Hindlimb muscle (tissue), 1 donor: ENCODE results near the gene TDP1. TPM values are rescaled to one million over a fixed set of nuclear protein-coding genes. Genes with fewer than 3 reads are reported as not detected.

Source experiments
- DNase-seq: peaks from one replicate; pipeline ENCODE4 v3.0.0-alpha.2; 2013
- polyA plus RNA-seq: library from polyadenylated mRNA; unstranded; fragments of 120-200 nt; gene quantifications from one replicate; pipeline ENCODE4 v1.2.1, GENCODE V29; 2013; ENCODE audit not compliant: insufficient read length

The TDP1 gene
- 9.4 TPM for polyA plus RNA-seq

DNA sequence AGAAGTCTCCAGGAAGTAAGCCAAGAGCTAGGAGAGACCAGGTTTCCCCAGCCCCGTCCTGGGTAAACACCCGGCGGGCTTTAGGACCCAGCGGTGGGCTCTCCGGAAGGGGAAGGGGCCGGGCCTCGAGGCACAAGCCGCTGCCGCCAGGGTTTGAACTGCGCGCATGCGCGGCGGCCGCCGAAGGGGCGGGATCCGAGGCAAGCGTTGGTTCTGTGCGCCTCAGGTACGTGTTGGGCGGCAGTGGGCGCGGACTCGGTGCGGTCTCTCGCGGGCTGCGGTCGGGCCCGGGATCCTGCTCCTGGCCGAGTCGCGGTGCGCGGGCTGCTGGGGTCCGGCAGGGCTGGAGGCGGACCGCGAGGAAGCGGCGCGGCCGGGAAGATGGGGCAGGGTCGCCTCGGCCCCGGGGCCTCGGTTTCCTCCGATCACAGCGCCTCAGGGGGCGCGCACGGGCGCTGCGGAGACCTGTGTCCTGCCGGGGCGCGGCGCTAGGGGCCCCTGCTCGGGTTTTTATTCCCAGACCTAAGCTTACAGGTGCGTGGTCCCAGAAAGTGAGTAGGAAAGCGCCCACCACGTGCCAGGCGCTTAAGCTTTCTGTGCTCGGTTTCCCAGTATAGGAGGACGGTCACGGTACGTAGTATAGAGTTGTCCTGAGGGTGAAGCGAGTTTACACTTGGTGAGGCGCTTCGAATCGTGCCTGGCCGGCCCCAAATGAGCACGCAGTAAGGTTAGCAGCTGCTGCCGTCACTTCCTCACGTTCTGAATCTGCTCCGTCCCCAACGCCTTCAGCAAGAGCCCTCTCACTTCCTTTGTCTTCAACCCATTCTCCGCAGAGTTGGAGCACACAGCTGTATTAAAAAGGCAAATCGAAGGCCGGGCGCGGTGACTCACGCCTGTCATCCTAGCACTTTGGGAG, at the start of gene TDP1:
TSS of gene TDP1 (plus strand) at position 183 of the 916 bp plus-strand sequence. CDS start 7,188 bp downstream, outside the sequence.
- peak; percentile 98 for DNase-seq

DNA sequence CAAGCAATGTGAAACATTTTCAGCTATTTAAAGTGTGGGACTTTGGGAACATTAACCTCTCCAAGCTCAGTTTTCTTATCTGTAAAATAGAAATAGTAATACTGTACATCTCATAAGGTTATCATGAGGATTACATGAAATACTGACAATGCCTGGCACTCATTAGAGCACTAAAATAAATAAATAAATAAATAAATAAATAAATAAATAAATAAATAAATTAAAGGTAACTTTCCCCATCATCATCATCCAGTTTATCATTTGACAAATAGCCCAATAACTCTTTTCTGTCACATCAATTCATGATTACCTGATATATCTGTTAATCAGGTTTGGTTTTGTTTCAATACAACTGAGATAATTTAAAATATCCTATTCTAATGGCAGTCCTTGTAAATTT, 49.7 kb upstream of the TDP1 start:
- no peak for DNase-seq

DNA sequence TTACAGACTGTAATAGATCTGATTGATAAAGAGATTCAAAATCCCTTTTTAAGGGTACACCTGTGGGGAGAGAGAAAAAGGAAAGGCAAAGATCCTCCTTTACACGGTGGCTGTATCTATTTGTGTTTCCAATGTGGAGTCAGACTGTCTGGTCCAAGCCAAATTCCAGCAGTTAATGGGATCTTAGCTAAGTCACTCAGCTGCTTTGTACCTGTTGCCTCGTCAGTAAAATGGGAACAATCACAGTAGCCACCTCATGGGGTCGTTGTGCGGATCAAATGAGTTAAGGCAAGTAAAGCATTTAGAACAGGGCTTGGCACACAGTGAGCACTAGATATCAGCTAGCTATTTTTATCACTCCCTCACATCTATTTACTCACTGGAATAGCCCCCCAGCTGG, 48.1 kb upstream of the TDP1 start:
- no peak for DNase-seq

DNA sequence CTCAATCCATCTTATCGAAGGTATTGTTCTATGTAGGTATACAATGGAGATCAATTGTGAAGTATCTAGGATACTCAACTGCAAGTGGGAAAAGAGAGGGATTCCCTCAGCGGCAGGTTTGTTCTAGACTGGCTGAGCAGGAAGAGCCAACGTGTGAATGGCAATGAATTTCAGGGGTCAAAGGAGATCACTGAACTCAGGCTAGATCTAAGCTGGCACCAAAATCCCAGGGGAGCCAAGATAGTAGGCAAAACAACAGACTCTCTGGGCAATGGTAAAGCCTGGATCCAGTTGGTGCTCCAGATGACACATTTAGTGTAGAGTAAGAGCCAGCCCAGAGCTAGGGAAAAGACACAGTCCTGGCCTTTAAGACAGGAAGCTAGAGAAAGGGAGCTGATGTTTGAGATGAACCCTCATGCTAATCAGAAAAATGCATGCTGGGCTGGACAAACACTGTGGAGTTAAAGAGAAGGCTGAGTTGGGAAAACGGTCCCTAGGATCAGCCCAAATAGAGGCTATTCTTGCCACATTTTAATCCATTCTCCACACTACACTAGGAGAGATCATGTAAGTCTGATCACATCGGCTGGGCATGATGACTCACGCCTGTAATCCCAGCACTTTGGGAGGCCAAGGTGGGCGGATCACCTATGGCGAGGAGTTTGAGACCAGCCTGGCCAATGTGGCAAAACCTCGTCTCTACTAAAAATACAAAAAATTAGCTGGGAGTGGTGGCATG, 46.8 kb upstream of the TDP1 start:
- no peak for DNase-seq

DNA sequence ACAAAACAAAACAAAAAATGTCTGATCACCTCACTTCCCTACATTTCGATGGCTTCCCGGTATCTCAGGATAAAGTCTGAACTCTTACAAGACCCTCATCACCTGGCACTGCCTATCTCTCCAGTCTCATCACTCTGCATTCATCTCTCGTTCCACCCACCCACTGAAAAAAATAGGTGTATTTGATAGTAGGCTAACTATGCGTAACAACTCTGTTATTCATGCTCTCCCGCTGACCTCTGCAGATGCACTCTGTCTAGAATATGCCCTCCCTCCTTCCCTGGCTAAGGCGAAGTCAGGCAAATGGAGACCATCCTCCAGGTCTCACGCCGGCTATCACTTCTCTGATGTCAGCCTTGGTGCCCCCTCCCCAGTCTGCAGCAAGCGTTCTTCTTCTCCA, 46.1 kb upstream of the TDP1 start:
- no peak for DNase-seq

DNA sequence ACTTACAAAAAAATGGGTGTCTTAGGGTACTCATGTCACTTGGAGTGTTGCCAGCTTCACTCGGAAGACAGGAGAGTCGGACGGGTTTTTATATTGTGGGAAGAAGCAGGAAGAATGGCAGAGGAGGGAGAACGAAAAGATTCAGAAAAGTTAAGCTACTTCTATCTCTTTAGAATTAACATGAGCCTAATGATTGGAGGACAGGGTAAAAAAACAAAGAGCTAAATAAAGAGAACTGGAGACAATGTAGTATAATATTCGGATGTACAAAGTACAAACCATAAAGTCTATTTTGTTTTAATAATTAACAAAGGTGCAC, 45.1 kb upstream of the TDP1 start:
- DNase-seq = no peak

DNA sequence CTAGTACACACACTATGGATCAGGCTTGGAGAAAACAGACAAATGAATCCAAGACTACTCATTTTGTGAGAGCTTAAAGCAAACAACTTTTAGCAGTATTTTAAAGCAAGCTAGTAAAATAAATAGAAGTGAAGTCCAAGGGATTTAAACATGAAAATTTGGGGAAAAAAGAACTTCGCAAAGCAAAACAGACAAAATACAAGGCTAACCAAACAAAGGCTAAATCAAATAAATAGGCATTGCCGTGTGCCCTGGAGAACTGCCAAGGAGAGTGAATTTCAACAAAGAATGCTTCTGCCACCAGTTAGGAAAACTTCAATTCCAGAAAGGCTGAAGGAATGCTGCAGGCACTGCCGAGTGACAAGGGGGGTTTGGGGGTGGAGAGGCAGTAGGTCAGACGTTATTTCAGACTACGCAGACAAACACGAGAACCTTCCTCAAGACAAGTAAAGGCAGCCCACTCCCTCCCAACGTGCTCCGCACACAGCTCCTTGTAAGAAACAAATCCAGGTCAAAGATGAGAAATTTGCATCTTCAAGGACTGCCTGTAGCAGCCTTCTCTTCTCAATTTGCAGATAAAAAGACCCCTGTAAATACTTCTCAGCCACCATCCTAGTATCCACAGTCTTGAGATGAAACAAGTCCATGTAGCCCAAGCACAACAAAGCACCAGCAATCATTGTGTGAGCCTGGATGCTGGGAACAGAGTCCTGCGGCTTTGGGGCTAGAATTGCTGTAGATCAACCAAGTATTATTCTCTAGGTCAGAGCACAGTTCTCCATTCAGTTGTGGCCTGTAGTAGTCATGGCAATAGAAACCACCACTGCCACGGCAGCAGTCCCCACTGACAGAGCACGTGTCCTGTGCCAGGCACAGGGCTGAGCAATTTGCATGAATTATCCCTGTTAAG, 44.5 kb upstream of the TDP1 start:
- DNase-seq = peak; percentile 58

DNA sequence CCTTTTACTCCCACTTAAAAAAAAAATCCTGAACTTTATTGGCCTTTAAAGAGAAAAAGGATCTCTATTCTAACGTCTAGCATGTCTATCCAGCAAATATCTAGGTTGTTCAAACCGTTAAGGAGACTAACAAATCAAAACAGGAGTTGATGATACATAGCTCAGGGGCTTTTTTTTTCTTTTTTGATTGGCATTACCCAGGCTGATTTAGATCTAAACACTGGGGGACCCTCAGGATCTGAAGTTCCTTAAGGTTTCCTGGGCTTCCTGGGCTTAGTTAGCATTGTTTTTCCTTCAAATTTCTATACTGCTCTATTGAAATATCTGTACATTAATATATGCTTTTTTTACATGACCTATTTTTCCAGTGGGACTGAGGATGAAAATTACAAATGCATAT, 43.5 kb upstream of the TDP1 start:
- DNase-seq = no peak

DNA sequence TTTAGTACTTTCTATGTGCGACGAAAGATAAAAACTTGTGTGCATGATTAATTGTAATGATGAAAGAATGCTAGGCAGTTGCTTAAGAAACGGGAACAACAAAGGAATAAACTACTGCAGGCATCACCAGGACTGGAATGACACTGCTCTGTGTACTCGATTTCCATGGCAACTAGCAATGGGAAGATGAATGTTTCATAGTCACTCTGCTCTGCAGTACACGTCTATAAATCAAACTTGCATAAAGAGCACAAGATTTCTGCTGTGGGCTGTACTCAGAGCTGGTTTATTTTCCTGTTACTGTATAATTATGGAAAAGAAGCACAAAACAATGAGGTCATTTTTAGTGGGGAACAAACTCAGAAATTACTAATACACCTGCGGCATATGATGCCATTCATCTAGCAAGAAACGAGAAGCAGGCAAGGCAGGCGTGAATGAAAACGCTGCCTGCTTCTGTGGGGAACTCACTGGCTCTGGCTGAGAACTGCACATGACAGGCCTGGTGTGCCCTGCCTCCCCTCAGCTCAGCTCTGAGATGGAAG, 43.0 kb upstream of the TDP1 start:
- DNase-seq = peak; percentile 79

DNA sequence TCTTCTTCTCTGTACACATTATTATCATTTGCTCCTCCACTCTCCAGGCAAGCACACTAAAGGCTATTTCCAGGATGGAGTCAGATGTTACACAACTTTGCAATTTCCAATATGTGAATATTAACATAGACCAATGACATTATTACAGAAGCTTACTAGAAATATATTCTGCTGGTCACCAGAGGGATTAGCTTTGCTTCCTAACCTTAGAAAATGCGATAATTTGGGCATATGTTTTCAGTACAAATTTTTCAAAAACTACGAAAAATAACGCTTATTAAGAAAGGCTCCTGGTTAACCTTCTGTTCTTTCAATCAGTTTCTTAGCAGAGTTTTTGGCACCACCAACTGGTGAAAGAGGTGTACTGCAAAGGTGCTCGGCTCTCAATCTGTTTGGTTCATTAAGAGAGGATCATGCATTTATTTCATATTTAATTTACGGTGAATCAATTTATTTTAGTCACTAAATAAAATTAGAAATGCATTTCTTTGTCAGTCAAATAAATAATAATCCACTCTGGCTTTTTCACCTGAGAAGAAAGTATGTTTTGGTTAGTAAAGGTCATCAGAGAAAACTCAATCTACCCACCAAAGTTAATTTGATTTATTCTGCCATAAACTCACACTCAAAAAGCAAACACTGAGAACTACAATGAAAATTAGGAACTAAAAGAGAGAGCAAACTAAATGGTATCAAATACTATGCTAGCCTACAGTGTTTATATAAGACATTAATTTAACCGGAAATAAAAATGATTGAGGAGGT, 40.4 kb upstream of the TDP1 start:
- peak; percentile 68 for DNase-seq

DNA sequence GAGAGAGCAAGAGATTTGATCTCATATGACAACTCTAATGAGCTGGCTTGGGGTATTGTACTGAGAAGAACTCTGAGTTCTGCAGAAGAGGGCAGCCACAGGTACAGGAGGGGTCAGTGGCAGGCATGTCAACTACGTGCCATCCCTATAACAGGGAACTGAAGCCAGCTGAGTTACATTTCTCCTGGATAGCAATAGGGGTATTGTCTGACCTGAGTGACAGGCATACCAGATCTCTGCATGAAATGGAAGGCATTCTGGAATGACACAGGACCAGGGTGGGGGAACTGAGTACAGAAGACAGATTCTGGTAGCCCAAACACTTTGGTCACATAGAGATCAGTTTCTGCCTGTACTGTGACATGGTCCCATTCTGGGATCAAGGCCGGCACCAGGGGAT, 37.0 kb upstream of the TDP1 start:
- DNase-seq = no peak

DNA sequence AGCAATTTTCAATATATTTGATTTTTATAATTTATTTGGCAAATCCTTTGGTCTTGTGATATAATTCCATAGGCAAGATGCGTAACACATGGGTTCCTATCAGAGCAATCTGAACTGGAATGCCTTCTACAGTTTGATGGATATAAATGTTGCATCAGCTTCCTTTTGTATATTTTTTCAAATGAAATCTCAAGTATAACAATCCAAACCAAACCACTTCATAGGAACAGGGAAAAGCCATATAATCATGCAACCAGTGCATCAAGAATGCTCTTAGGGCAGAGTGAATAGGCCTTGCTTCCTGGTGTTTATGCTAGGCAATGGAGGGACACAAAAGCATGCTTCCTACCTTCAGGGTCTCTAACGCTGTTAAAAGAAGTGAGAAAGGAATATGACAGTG, 35.7 kb upstream of the TDP1 start:
- no peak for DNase-seq

DNA sequence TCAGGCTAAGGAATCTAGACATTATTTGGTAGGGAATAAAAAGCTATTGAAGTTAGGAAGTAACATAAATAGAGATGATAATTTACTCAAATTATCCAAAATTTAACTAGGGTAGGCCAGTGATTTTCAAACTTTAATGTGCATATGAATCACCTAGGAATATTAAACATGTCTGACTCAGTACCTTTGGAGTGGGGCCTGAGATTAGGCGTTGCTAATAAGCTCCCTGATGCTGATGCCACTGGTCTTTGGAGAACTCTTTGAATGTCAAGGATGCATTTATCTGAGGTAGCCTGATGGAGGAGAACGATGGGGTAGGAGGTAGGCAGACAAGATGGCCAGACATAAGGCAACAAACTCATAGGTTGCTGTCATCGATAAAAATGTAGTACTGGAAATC, 34.4 kb upstream of the TDP1 start:
- DNase-seq = no peak

DNA sequence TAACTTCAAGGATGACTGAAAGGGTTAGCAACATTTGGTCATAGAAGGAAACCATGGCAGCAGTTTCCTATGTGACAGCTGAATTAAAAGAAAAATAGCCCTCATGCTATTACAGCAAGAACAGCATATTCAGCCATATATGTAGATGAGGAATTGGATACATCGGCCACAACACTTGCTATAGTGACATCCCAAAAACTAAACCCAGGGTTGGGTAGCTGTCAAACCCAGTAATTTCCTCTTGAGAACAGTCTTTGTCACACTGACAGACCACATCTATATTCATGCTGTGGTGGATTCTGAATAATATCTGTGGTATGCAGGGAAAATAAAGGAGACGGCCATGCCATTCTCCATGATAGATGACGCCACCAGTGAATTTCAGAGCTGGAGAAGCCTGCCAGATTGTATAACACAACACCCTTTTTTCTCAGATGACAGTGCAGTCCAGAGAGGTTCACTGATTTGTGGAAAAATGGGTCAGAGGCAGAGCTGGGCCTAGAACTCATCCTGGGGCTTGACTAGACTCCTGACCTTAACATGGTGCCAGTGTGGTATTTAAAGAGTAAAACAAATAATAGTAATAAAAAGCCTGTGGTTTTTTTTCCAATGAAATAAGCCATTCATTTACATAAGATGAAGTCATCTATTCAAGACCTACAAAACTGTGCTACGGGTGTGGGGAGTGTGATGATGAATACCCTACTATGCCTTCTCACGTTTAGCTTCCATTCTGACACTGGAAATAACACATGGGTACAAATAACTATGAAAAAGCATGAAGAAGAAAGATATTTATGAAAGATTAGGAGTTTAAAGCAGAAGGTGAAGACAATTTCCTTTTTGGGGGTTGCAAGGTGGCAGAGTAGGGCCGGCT, 33.5 kb upstream of the TDP1 start:
- DNase-seq = no peak

DNA sequence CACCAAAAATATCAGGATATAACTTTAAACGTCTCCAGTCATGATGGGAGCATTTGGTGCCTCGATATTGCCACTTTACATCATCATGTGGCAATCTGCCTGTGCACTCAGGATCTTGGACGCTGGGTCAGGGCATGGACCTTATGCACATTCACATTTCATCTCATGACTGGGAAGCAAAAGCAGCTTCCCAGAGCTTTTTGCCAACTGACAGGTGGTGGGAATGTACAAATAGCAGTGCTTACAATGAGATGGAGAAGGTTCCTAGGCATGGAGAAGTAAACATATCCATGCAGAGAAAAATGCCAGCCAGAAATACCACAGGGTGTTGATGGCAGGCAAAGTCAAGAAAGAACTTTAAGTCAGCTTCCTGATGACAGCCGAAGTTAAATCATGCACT, 31.5 kb upstream of the TDP1 start:
- no peak for DNase-seq

DNA sequence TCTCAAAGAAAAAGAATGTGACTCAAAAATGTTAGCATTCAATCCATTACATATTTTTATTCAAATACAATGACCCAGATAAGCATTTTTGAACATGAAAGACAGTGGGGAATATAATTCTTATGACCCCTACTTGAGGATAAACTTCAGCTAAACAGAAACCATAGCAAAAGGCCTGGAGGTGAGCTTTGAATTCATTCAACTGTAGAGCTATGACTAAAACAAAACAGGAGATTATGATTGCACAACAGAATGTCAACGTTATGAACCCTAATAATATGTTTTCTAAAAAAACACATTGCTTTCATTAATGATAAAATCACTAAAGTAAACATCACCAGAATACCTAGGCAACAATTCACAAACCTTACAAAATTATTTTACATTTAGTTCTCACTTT, 29.0 kb upstream of the TDP1 start:
- DNase-seq = no peak

DNA sequence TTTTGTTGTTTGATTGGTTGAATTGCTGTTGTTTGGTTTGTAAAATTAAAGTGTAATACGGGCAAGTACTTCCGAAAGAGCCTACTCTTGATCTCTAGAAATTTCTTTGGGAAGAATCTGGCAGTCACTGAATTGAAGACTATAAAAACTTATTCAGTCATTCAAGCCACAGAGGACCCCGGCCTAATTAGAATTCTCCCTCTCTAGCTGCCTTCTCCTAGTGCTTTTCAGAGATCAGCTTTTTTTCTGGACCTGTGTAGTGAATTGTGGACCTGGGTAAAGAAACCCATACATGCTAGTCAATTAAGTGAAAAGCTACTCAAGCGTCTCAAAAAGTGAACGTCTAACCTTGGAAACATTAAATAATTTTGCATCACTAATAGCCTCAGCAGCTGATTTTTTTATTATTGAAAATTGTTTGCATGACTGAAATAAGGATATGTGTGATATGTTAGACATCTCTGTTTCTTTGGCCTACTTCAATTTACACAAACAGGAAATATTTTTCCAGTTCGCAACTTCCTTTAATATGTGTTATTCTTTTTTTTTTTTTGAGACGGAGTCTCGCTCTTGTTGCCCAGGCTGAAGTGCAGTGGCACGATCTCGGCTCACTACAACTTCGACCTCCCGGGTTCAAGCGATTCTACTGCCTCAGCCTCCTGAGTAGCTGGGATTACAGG, 28.4 kb upstream of the TDP1 start:
- no peak for DNase-seq

DNA sequence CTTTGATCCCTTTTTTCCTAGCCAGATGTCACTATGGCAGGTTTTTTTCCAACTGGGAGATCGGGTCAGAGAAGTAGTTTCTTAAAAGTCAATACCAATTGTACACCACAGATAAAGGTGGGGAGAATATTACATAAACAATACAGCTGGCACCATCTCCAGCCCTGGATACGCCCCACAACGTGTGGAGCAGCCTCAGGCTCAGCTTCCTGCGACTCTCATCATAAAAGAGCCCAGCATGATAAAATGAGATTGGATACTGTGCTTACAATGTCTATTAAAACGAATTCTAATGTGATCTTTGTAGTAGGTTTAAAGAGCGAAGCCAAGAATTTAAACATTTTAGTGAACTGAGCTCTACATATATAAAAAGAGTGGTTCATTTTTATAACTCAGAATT, 22.7 kb upstream of the TDP1 start:
- DNase-seq = no peak

DNA sequence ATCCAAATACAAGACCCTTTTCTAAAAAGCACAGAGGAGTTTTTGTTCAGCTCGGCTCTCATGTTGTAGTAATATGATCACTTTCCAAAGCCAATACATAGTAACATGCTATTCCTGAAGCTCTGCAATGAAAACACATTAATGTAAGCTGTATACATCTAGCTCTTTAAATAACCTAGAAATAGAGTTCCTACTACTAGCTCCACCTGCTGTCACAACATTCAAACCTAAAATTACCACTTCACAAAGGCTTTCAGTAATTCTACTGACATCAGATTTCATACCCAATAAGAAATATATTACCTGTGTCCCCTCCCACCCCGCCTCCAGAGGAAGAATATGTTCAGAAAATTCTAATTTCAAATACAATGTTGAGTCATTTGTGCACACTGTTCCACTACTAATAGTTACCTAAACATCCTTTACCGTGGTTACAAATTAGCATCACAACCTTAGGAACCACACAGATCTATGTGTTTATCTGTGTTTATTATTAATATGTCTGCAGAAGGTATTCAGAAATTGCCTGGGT, 19.0 kb upstream of the TDP1 start:
- no peak for DNase-seq

DNA sequence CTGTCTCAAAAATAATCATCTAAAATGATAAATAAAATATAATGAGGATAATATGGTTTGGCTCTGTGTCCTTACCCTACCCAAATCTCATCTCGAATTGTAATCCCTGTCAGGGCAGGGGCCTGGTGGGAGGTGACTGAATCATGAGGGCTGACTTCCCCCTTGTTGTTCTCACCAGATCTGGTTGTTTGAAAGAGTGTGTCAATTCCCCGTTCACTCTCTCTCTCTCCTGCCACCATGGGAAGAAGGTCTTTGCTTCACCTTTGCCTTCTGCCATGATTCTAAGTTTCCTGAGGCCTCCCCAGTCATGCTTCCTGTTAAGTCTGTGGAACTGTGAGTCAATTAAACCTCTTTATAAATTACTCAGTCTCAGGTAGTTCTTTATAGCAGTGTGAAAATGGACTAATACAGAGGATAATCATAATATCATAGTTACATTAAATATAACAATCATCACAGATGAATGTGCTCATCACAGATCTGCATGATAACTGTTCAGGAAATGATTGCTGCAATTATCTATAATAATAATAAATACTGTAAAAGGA, 13.8 kb upstream of the TDP1 start:
- no peak for DNase-seq
